ENCODE results near the gene ASB2. TPM values are rescaled to one million over a fixed set of nuclear protein-coding genes. Genes with fewer than 3 reads are reported as not detected.

Gene ASB2
- total RNA-seq, 8 experiments from 2014 or later = 0.07 to 2.1 (median 0.76) TPM

GRCh38 chr14:93997916-93998870 is 21.8 kb upstream of the ASB2 start:
- 64 to 93% (median 81%) methylated on average over 2 to 7 of the region's 17 CpGs; no CpG with 5 or more reads in 3 of the 10 experiments for WGBS, 10 experiments
- ATAC-seq (replicated peaks in 6 of 8) = peak in 2 of 8 experiments; percentile 67 to 77
- no peak overlapping the region for H3K27ac ChIP-seq
- H3K4me1 ChIP-seq (replicated peaks in 1 of 2) = no peaks in the 10 kb centered on the region
- no peak overlapping the region for H3K4me3 ChIP-seq
- in situ Hi-C loops (cut with MboI; ENCODE audit: low pct_unique_long_range_greater_than_20kb in 2 of 9, low sequenced_read_pairs in 9 of 9, unreplicated experiment in 9 of 9) = loop anchor here in 1 of 9 experiments (10.0 kb wide), 1 partner anchor 53 kb away; no protein-coding TSS in a partner anchor

DNA sequence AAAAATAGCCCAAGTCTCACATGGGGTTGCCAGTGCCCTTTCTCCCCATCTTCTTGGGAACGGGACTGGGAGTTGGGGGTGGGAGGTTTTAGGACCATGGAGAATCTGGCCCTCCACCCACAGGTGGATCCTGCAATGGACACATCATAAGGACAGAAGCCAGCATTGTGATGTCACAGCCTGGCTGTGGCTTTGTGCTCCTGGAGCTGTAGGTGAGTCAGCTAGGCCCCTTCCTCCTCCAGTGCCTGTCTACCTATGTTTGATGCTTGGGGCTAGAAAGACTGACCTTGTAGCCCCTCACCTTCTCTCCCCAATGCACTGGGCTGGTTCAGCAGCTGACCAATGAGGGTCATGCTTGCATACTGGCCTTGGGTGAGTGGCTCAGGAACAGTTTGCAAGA is 20.7 kb upstream of the ASB2 start, which contains the start of gene CCDC197:
Gene CCDC197 (plus strand): TSS at position 220 of the 400 bp plus-strand sequence. CDS start 831 bp downstream, outside the sequence.
- Histone ChIP-seq H3K4me1 (replicated peaks in 1 of 2) (no peaks in the 10 kb centered on the region), H3K4me3 (no peak within 1 kb of the TSS), H3K27ac (no peak within 1 kb of the TSS)
- in situ Hi-C loops (cut with MboI; ENCODE audit: low pct_unique_long_range_greater_than_20kb in 2 of 9, low sequenced_read_pairs in 9 of 9, unreplicated experiment in 9 of 9) = loop anchor here in 1 of 9 experiments (10.0 kb wide), 1 partner anchor 52 kb away; no protein-coding TSS in a partner anchor
- 40 to 67% methylated on average over 1 of the region's 1 CpG; no CpG with 5 or more reads in 8 of the 10 experiments for WGBS, 10 experiments
- peak in 3 of 8 experiments; percentile 6 to 51 (median 32) for ATAC-seq (replicated peaks in 6 of 8)

- no peak overlapping the region for H3K27ac ChIP-seq
- WGBS, 10 experiments = no CpG with 5 or more reads among the region's 8 CpGs
- in situ Hi-C loops (cut with MboI; ENCODE audit: low pct_unique_long_range_greater_than_20kb in 2 of 9, low sequenced_read_pairs in 9 of 9, unreplicated experiment in 9 of 9) = loop anchor here in 1 of 9 experiments (10.0 kb wide), 1 partner anchor 51 kb away; no protein-coding TSS in a partner anchor
- peak in 5 of 8 experiments; percentile 28 to 52 (median 37) for ATAC-seq (replicated peaks in 6 of 8)
- no peak overlapping the region for H3K4me3 ChIP-seq
- H3K4me1 ChIP-seq (replicated peaks in 1 of 2) = no peaks in the 10 kb centered on the region
Observed at GRCh38 chr14:93996130-93996695, 19.8 kb upstream of the ASB2 start.

GRCh38 chr14:93994919-93995682 is 18.7 kb upstream of the ASB2 start:
- peak; percentile 8 to 86 (median 66) for ATAC-seq (replicated peaks in 6 of 8)
- peaks cover 0 to 2% of the 10 kb centered on the region in 2 donors for H3K4me1 ChIP-seq (replicated peaks in 1 of 2)
- 0 to 80% (median 50%) methylated on average over 1 to 6 of the region's 13 CpGs; no CpG with 5 or more reads in 3 of the 10 experiments for WGBS, 10 experiments
- no peak overlapping the region for H3K4me3 ChIP-seq
- in situ Hi-C loops (cut with MboI; ENCODE audit: low pct_unique_long_range_greater_than_20kb in 2 of 9, low sequenced_read_pairs in 9 of 9, unreplicated experiment in 9 of 9) = loop anchor here in 1 of 9 experiments (10.0 kb wide), 1 partner anchor 50 kb away; no protein-coding TSS in a partner anchor
- no peak overlapping the region for H3K27ac ChIP-seq

GRCh38 chr14:93993382-93993781 is 17.0 kb upstream of the ASB2 start:
- in situ Hi-C loops (cut with MboI; ENCODE audit: low pct_unique_long_range_greater_than_20kb in 2 of 9, low sequenced_read_pairs in 9 of 9, unreplicated experiment in 9 of 9) = loop anchor here in 1 of 9 experiments (10.0 kb wide), 1 partner anchor 49 kb away; no protein-coding TSS in a partner anchor
- peaks cover 0 to 5% of the 10 kb centered on the region in 2 donors for H3K4me1 ChIP-seq (replicated peaks in 1 of 2)
- ATAC-seq (replicated peaks in 6 of 8) = no peak
- no peak overlapping the region for H3K4me3 ChIP-seq
- 60 to 86% (median 79%) methylated on average over 1 to 6 of the region's 6 CpGs; no CpG with 5 or more reads in 4 of the 10 experiments for WGBS, 10 experiments
- no peak overlapping the region for H3K27ac ChIP-seq

DNA sequence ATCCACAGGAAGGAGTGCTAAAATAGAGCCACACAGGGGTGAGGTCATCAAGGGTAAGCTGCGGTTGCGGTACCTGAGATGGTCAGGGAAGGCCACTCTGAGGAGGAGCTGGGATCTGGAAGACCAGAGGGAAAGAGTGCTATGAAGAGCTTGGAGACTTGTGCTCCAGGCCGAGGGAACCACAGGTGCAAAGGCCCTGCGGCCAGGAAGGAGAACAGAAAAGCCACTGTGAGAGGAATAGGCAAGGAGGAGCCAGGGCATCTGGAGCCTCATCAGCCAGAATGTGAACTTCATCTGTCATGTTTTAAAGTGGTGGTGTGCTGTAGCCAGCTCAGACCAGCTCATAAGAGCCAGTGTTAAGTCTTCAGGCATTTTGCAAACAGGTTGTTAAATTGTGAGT is 15.3 kb upstream of the ASB2 start:
- in situ Hi-C loops (cut with MboI; ENCODE audit: low pct_unique_long_range_greater_than_20kb in 2 of 9, low sequenced_read_pairs in 9 of 9, unreplicated experiment in 9 of 9) = loop anchor here in 1 of 9 experiments (10.0 kb wide), 1 partner anchor 47 kb away; no protein-coding TSS in a partner anchor
- Histone ChIP-seq H3K4me3 (no peak overlapping the region), H3K4me1 (replicated peaks in 1 of 2) (peaks cover 0 to 5% of the 10 kb centered on the region in 2 donors), H3K27ac (no peak overlapping the region)
- no peak for ATAC-seq (replicated peaks in 6 of 8)
- WGBS, 10 experiments = 73 to 92% (median 87%) methylated on average over 1 to 4 of the region's 4 CpGs; no CpG with 5 or more reads in 4 of the 10 experiments

GRCh38 chr14:93991212-93991611 is 14.8 kb upstream of the ASB2 start:
- in situ Hi-C loops (cut with MboI; ENCODE audit: low pct_unique_long_range_greater_than_20kb in 2 of 9, low sequenced_read_pairs in 9 of 9, unreplicated experiment in 9 of 9) = loop anchor here in 1 of 9 experiments (10.0 kb wide), 1 partner anchor 46 kb away; no protein-coding TSS in a partner anchor
- WGBS, 10 experiments = 50 to 85% (median 77%) methylated on average over 1 to 9 of the region's 10 CpGs; no CpG with 5 or more reads in 3 of the 10 experiments
- no peak for ATAC-seq (replicated peaks in 6 of 8)
- H3K27ac ChIP-seq = no peak overlapping the region
- no peak overlapping the region for H3K4me3 ChIP-seq
- H3K4me1 ChIP-seq (replicated peaks in 1 of 2) = peaks cover 0 to 5% of the 10 kb centered on the region in 2 donors

- no peak for ATAC-seq (replicated peaks in 6 of 8)
- H3K4me3 ChIP-seq = no peak overlapping the region
- 50 to 94% (median 71%) methylated on average over 1 to 3 of the region's 4 CpGs; no CpG with 5 or more reads in 2 of the 10 experiments for WGBS, 10 experiments
- peaks cover 0 to 5% of the 10 kb centered on the region in 2 donors for H3K4me1 ChIP-seq (replicated peaks in 1 of 2)
- no peak overlapping the region for H3K27ac ChIP-seq
- in situ Hi-C loops (cut with MboI; ENCODE audit: low pct_unique_long_range_greater_than_20kb in 2 of 9, low sequenced_read_pairs in 9 of 9, unreplicated experiment in 9 of 9) = loop anchor here in 1 of 9 experiments (10.0 kb wide), 1 partner anchor 45 kb away; no protein-coding TSS in a partner anchor
Observed at GRCh38 chr14:93989939-93990338, 13.6 kb upstream of the ASB2 start.

DNA sequence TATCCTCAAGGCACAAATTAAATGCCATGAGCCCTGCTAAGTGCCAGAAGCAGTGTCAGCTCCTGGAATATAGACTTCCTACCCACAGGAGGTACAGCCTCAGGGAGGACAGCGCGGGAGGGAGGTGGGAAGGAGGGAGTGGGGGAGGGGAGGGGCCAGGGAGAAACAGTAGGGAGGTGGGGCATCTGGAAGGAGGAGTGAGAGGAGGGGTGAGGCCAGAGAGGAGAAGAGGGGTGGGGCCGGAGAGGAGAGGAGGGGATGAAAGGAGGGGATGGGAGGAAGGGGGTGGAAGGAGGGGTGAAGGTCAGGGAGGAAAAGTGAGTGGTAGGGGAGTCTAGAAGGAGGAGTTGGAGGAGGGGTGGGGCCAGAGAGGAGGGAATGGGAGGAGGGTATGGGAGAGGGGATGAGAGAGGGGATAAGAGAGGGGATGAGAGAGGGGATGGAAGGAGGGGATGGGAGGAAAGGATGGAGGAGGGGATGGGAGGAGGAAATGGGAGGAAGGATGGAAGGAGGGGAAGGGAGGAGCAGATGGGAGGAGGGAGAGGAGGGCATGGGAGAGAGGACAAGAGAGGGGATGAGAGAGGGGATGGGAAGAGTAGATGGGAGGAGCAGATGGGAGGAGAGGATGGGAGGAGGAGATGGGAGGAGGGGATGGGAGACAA is 11.6 kb upstream of the ASB2 start:
- H3K4me1 ChIP-seq (replicated peaks in 1 of 2) = peaks cover 0 to 5% of the 10 kb centered on the region in 2 donors
- no peak for ATAC-seq (replicated peaks in 6 of 8)
- in situ Hi-C loops (cut with MboI; ENCODE audit: low pct_unique_long_range_greater_than_20kb in 2 of 9, low sequenced_read_pairs in 9 of 9, unreplicated experiment in 9 of 9) = no loop called here
- H3K27ac ChIP-seq = no peak overlapping the region
- WGBS, 10 experiments = no CpG with 5 or more reads among the region's 3 CpGs
- H3K4me3 ChIP-seq = no peak overlapping the region

DNA sequence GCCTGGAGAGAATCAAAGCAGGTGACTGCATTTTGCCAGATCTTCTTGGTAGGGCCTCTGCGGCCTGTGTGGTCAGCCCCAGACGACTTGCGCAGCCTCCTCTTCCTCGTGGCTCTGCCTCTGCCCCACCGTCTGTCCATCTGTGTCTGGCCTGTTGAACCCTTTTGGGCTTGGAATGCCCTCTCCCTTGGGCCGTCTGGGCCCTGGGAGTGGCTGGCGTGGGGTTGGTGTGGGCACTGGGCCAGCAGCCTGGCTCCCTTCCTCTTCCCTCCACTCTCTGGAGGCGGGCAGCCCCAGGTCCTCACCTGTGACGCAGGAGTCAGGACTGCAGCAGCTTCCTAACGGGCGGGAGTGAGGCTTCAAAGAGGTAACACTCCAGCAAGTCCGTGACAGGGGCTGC is 11.0 kb upstream of the ASB2 start:
- in situ Hi-C loops (cut with MboI; ENCODE audit: low pct_unique_long_range_greater_than_20kb in 2 of 9, low sequenced_read_pairs in 9 of 9, unreplicated experiment in 9 of 9) = no loop called here
- WGBS, 10 experiments = 60 to 100% (median 80%) methylated on average over 1 of the region's 12 CpGs; no CpG with 5 or more reads in 7 of the 10 experiments
- Histone ChIP-seq H3K27ac (no peak overlapping the region), H3K4me3 (no peak overlapping the region), H3K4me1 (replicated peaks in 1 of 2) (peaks cover 0 to 5% of the 10 kb centered on the region in 2 donors)
- no peak for ATAC-seq (replicated peaks in 6 of 8)

DNA sequence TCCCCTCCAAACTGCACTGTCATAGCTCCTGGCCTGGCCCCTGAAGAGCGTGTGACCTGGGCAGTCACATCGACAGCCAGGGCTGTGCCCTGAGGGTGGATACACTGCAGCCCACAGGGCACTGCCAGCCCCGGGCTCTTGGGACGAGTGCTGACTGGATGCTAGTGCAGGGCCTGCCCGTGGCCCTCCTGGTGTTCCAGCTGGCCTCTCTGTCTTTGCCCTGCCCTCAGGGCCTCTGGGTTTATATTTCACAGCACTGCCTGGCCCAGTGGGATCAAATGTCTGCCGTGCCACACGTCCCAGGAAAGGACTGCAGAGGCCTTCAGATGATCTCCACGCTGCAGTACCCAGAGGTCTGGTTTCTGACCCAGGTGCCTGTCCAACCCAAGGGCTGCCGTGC is 10.6 kb upstream of the ASB2 start:
- no peak overlapping the region for H3K27ac ChIP-seq
- H3K4me1 ChIP-seq (replicated peaks in 1 of 2) = peaks cover 0 to 5% of the 10 kb centered on the region in 2 donors
- peak in 3 of 8 experiments; percentile 17 to 56 (median 19) for ATAC-seq (replicated peaks in 6 of 8)
- H3K4me3 ChIP-seq = no peak overlapping the region
- in situ Hi-C loops (cut with MboI; ENCODE audit: low pct_unique_long_range_greater_than_20kb in 2 of 9, low sequenced_read_pairs in 9 of 9, unreplicated experiment in 9 of 9) = no loop called here
- 44 to 77% (median 70%) methylated on average over 1 to 7 of the region's 9 CpGs; no CpG with 5 or more reads in 5 of the 10 experiments for WGBS, 10 experiments
